ENCODE results near the gene CHRM3.

GRCh38 chr1:239363930-239364329, 22.4 kb upstream of the CHRM3 start:
- TF ChIP-seq, protein P1, sequence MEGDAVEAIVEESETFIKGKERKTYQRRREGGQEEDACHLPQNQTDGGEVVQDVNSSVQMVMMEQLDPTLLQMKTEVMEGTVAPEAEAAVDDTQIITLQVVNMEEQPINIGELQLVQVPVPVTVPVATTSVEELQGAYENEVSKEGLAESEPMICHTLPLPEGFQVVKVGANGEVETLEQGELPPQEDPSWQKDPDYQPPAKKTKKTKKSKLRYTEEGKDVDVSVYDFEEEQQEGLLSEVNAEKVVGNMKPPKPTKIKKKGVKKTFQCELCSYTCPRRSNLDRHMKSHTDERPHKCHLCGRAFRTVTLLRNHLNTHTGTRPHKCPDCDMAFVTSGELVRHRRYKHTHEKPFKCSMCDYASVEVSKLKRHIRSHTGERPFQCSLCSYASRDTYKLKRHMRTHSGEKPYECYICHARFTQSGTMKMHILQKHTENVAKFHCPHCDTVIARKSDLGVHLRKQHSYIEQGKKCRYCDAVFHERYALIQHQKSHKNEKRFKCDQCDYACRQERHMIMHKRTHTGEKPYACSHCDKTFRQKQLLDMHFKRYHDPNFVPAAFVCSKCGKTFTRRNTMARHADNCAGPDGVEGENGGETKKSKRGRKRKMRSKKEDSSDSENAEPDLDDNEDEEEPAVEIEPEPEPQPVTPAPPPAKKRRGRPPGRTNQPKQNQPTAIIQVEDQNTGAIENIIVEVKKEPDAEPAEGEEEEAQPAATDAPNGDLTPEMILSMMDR (conservative IDR thresholded peaks at IDR 0.05): no peak
- no peak for TF ChIP-seq ZFX (IDR thresholded peaks at IDR 0.05)

Data from C4-2B (cell line).